K562 (cell line): ENCODE data around the gene VENTX.

Source experiments
- CTCF ChIP-seq, 3 experiments: IDR thresholded peaks in 2 of 3; conservative IDR thresholded peaks in 1 of 3; 2 replicates each; pipeline ENCODE4 v1.5.1; 2011 to 2012; ENCODE audit warnings: low read length in 3 of 3, mild to moderate bottlenecking in 3 of 3, control low read depth in 2 of 3, improper control_type of control experiment in 1 of 3, inconsistent platforms in 1 of 3, low read depth in 1 of 3, mixed read lengths in 1 of 3, moderate library complexity in 1 of 3; ENCODE audit not compliant: insufficient read depth in 2 of 3
- E2F4 ChIP-seq: sonication (generic); formaldehyde crosslinking; IDR thresholded peaks from 2 replicates; pipeline ENCODE4 v1.8.0; 2022; ENCODE audit warnings: mild to moderate bottlenecking, low read depth, missing genetic modification reagents
- EP300 ChIP-seq: IDR thresholded peaks from 2 replicates; pipeline ENCODE4 v1.6.1; 2012; ENCODE audit warnings: low read length, improper control_type of control experiment
- IRF1 ChIP-seq: sonication (generic); formaldehyde crosslinking; IDR thresholded peaks from 2 replicates; pipeline ENCODE4 v1.8.0; 2022; ENCODE audit warnings: missing genetic modification reagents, mild to moderate bottlenecking, borderline replicate concordance
- KAT7 ChIP-seq: sonication (generic); formaldehyde crosslinking; IDR thresholded peaks from 2 replicates; pipeline ENCODE4 v1.8.0; 2022; ENCODE audit warnings: missing genetic modification reagents, mild to moderate bottlenecking, borderline replicate concordance
- MCM2 ChIP-seq: fragments of 450-650 bp; IDR thresholded peaks from 2 replicates; pipeline ENCODE4 v1.6.1; 2017; ENCODE audit warnings: low read depth, mild to moderate bottlenecking
- MXI1 ChIP-seq: IDR thresholded peaks from 2 replicates; pipeline ENCODE4 v1.6.1; 2011; ENCODE audit warnings: low read depth, mild to moderate bottlenecking, improper control_type of control experiment, low read length
- NCOR1 ChIP-seq: fragments of 450-650 bp; IDR thresholded peaks from 2 replicates; pipeline ENCODE4 v1.6.1; 2016; ENCODE audit warnings: mild to moderate bottlenecking, moderate library complexity
- POLR2A ChIP-seq: fragments of 450-650 bp; conservative IDR thresholded peaks from 2 replicates; pipeline ENCODE4 v1.6.1; 2016

GRCh38 chr10:133270204-133270603 is 32.5 kb downstream of the VENTX start:
- TF ChIP-seq CTCF (IDR thresholded peaks at IDR 0.05 in 2 of 3, conservative IDR thresholded peaks at IDR 0.05 in 1 of 3; ENCODE audit: insufficient read depth in 2 of 3, low read depth in 1 of 3, low read length in 3 of 3) (no peak), IRF1 (no peak), MXI1 (no peak), MCM2 (no peak), KAT7 (CRISPR knock-in tag) (no peak), EP300 (no peak), POLR2A (no peak), NCOR1 (no peak), E2F4 (CRISPR knock-in tag) (no peak)
